ENCODE results near the gene GALNT4. TPM values are rescaled to one million over a fixed set of nuclear protein-coding genes. Genes with fewer than 3 reads are reported as not detected.
A peak's percentile ranks its signal among the peaks of the same experiment; 100 is the strongest.

Gene GALNT4
- polyA plus RNA-seq, 5 donors = 5.9 to 9.9 (median 9.3) TPM

GRCh38 chr12:89539426-89540223 lies 15.0 kb upstream of the GALNT4 start:
- DNase-seq = no peak

- DNase-seq = no peak
Measured at GRCh38 chr12:89538897-89539296, 14.3 kb upstream of the GALNT4 start.

- no peak for DNase-seq
Measured at GRCh38 chr12:89537389-89537788, 12.8 kb upstream of the GALNT4 start.

GRCh38 chr12:89529738-89530137 lies 5.1 kb upstream of the GALNT4 start:
- peak; percentile 46 to 54 for DNase-seq

GRCh38 chr12:89528434-89528833 lies 3.8 kb upstream of the GALNT4 start:
- no peak for DNase-seq

- DNase-seq = peak; percentile 78 to 81
Measured at GRCh38 chr12:89525824-89526770, 1.5 kb upstream of the GALNT4 start, which contains the start of gene POC1B. Gene POC1B, minus strand, starts transcription at chr12:89526047. Its CDS starts 152 bp downstream, at chr12:89525895.

- DNase-seq = peak in 1 of 2 donors; percentile 45
Measured at GRCh38 chr12:89525305-89525823, 768 bp upstream of the GALNT4 start.

GRCh38 chr12:89523843-89524540 lies 604 bp downstream of the GALNT4 start:
- no peak for DNase-seq

- no peak for DNase-seq
Measured at GRCh38 chr12:89523393-89523792, 1.2 kb downstream of the GALNT4 start.

- DNase-seq = no peak
Measured at GRCh38 chr12:89521364-89522223, 3.0 kb downstream of the GALNT4 start.

GRCh38 chr12:89517720-89518119 lies 6.9 kb downstream of the GALNT4 start:
- no peak for DNase-seq

- no peak for DNase-seq
Measured at GRCh38 chr12:89516633-89517032, 8.0 kb downstream of the GALNT4 start.

- no peak for DNase-seq
Measured at GRCh38 chr12:89514751-89515150, 9.8 kb downstream of the GALNT4 start.

GRCh38 chr12:89513544-89513943 lies 11.1 kb downstream of the GALNT4 start:
- no peak for DNase-seq

- DNase-seq = no peak
Measured at GRCh38 chr12:89507015-89507824, 17.4 kb downstream of the GALNT4 start.

- DNase-seq = no peak
Measured at GRCh38 chr12:89506050-89506449, 18.5 kb downstream of the GALNT4 start.

GRCh38 chr12:89504560-89505346 lies 19.8 kb downstream of the GALNT4 start:
- no peak for DNase-seq

- no peak for DNase-seq
Measured at GRCh38 chr12:89501793-89502192, 22.8 kb downstream of the GALNT4 start.

GRCh38 chr12:89499857-89500256 lies 24.7 kb downstream of the GALNT4 start:
- DNase-seq = no peak

All from right lung (tissue), 5 donors.